Activated naive CD4-positive, alpha-beta T cell treated with Interleukin-2 at 50 U/mL for 16 hours (primary cell): ENCODE data around the gene FHIT.

Experiments used
- DNase-seq: peaks from one replicate; pipeline ENCODE4 v3.0.0-alpha.2; 2020

FHIT gene

DNA sequence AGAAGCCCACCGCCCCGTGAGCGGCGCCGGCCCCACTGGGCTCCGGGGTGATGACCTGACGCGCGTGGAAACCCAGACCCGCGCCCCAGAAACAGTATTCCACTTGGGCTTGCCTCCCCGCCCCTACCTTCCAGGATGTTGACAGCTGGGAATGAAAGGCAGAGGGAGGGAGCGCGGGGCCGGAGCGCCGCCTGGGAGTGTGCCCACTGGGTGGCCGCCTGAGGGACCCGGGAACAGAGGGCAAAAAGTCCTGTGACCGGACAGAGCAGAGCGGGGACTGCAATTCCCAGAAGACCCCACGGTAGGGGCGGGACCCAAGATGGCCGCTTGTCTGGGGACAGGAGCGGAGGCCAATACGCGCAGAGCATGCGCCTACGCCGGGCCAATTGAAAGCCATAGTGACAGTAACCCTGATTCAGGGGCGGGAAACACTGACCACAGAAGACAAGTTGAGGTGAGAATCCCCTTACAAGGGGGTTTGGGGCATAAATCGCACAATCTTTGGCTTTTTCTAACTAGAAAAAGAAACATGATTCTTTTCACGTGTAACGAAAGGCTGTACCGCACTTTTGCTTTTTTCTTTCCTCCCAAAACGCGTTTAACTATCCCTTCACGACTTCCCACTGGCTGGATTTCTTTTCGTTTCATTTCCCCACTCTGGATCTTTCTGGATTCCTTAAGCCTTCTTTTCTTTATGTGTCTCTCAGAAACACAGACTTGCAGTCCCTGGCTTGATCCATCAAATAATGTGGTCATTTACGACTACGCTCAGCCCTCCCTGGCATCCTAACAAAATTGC is at the start of gene FHIT:
TSS of gene FHIT (minus strand) at position 279 of the 799 bp plus-strand sequence.
- peak; percentile 93 for DNase-seq

DNA sequence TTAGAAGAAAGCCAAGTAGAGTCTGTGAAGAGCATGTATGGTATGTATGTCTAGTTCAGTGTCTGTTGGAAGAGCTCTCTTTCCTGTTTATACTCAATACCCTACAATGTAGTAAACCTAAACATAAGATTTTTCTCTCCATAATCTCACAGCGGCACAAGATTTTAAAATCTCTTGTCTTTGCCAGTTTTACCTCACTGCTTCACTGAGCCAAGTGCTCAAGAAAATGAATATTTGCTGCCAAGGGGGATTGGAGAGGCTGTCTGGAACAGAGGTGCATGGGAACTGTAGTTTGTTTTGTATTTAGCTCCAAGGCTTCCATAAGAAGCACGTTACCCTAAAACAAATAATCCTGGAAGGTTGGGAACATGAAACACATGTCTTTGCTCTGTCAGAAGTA is 49.5 kb upstream of the FHIT start:
- DNase-seq: no peak

DNA sequence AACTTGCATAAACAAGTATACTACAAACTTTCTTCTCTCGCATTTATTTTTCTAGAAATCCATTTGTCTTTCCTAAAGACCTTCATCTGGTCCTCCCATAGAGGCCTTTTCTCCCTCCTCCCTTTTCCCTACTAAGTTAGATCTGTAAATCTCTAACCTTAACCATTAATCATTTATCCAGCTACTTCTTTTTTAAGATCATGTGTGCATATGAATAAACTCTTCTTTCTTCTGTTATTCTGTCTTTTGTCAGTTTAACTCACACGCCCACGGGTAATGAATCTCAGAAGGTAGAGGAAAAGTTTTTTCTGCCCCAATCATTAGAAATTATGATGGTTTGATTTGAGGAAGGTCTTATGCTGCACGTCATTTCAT is 48.7 kb upstream of the FHIT start:
- no peak for DNase-seq

DNA sequence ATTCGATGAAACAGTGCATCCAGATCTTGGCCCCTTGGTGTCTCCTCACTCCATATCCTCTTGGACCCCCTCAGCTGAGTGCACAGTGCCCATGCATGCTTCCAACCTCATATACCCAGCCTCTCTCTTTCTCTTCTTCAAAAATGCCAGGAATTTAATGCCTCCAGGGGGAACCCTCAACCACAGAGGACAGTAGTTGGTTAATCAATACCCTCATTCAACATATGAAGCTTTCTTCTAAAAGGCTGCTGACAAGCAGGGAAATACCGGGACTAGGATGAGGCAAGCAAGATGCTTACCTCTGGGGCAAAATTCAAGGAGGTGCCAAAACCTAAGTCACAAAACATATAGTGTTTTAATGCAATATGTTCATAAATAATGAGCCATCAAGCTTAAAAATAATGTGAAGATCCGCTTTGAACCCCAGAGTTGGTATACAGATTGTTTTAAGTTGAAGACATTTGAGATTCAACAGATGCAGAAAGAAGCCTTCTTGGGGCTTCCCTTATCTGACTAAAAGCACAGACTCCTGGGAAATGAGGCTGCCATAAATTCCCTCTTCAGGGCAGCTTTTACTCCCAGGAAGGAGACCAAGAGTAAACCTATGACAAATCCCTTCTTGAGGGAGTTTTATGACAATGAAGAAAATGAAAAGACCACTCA is 48.2 kb upstream of the FHIT start:
- no peak for DNase-seq

DNA sequence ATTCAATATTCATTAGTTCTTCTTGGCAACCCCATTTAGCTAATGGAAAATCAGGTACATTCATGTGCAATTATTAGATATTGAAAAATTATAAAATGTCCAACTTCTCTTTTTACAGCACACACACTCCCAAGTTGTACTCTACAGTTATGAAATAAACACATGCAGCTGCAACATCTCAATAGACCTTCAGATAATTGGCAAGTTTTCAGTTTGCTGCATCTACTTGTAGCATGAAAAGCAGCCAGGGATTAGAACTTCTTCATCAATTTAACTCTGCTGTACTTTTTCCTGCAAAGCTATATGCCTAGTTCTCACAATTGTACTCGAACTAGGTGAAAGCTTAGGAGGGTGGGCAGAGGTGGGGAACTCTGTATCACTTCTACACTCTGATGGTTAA is 46.6 kb upstream of the FHIT start:
- DNase-seq: no peak

DNA sequence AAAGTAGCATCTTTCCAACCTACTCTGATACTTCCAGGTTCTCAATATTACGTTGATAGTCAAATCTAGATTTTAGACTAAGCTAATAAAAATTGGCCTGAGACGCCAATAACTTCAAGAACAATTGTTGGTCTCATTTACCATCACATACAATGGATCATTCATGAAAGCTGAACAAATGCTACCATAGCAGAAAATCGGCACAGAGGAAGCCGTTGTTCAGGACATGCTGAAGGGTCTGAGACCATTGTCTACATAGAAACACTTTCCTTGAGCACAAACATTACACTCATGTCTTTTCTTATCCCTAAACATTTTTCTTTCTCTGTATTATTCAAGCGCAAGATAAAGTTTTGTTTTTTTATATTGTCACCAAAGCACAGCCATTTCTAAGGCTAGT is 37.2 kb upstream of the FHIT start:
- DNase-seq: no peak

DNA sequence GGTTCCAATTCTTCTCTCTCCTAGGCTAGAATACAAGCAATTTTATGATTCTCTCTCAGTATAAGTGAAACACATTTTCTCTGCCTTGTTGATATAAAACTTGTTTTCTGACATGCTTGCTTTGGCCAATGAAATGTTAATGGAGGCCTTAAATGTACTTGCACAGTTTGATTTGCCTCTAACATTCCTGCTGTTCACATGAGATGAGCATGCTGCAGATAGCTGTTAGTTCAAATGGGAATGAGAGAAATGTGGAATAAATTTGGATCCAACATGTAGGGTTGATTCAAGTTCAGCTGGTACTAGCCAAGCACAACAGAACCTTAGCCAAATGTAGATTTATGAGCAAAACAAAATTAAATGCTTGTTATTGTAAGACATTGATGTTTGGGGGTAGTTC is 32.6 kb upstream of the FHIT start:
- DNase-seq: no peak

DNA sequence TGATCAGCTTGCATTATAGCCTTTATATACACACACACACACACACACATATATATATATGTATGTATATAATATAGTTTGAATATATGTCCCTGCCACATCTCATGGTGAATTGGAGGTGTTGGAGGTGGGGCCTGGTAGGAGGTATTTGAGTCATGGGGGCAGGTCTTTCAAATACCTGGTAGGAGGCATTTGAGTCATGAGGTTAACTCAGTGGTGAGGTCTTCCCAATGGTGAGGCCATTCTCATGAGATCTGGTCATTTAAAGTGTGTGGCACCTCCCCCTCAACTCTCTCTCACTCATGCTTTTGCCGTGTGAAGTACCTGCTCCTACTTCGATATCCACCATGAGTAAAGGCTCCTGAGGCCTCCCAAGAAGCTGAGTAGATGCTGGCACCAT is 27.5 kb upstream of the FHIT start:
- DNase-seq: no peak

DNA sequence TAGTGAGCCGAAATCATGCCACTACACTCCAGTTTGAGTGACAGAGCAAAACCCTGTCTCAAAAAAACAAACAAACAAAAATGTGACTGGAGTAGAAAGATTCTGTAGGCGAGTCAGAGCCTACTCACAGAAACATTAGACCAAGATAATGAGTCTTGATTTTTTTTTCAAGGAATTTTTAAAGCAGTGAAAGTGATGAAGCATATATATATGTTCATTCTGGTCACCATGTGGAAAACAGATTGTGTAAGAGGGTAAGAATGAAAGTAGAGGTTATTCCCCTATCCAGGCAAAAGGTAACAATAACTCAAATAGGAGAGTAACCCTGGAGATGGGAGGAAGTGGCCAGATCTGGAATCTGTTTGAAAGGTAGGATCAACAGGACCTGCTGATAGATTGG is 26.2 kb upstream of the FHIT start:
- no peak for DNase-seq

DNA sequence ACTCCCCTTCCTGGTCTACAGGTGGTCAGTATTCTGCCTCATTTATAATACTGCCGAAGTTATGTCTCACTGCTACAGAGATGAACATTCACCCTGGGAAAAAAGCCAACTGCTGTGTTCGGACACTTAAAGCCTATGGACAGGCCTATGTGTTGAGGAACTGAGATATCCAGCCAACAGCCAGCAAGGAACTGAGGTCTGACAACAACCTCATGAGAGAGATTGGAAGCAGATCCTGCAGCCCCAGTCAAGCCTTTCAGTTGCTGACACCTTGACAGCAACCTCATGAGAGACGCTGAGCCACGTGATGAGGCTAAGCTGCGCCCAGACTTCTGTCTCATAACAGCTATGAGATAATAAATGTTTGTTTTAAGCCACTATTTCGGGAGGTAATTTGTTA is 18.2 kb upstream of the FHIT start:
- no peak for DNase-seq

DNA sequence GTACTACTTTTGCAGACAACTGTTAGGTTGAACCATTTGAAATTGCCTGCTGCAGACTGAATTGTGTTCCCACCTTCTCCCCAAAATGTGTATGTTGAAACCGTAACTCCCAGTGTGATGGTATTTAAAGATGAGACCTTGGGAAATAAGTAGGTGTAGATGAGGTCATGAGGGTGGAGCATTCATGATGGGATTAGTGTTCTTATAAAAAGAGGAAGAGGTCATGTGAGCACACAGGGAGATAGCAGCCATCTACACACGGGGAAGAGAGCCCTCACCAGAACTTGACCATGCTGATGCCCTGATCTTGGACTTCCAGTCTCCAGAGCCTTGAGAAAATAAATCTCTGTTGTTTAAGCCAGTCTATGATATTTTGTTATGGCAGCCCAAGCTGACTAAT is 17.4 kb upstream of the FHIT start:
- DNase-seq: no peak

DNA sequence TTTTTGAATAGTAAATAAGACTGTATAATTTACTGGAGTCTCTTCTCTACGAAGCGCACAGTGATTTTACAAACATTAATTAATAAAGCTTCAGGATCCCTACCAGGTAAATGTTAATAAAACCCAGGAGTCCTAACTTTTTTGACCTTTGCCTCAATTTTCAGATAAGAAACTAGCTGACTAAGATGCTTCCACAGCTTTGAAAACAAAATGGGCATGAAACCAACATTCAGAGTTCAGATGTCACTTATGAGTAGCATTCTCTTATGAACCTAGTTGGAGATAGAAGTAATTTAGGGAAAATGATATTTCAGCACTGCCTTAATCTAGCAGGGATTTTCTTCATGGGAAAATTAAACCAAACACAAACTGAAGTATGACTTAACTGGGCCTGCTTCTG is 13.0 kb upstream of the FHIT start:
- DNase-seq: no peak

DNA sequence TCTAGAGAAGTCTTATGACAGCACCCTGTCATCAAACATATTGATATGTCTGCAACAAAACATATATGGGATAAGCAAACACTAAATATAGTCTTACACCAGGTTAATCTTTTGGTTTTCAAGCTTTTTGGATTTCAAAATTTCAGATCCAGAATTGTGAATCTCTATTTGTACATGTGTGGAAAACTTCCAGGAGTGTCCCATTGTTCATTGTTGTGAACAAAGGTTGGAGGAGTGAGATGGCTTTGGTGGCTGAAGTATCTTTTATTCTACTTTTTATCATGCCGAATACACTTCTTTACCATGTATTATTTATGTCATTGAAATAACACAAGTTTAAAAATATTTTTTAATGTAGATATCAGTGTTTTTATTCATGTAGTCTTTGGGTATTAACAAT is 5.9 kb upstream of the FHIT start:
- DNase-seq: no peak

DNA sequence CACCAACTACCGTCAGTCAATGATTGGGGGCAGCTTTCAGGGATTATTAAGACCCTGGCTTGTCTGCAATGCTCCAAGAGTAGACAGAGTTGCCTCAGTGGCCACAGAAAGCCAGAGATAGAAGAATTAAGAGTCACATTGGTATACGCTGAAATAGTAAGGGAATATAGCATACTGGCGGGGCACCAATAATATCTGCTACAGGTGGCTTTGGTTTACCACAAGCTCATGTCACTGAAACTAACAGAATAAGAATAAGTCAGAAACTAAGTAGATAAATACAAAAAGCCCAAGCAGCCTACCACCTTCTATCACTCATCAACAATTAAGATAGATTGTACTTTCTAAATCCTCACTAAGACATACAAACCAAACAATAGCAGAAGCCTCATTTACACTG is 2.5 kb upstream of the FHIT start:
- DNase-seq: no peak

DNA sequence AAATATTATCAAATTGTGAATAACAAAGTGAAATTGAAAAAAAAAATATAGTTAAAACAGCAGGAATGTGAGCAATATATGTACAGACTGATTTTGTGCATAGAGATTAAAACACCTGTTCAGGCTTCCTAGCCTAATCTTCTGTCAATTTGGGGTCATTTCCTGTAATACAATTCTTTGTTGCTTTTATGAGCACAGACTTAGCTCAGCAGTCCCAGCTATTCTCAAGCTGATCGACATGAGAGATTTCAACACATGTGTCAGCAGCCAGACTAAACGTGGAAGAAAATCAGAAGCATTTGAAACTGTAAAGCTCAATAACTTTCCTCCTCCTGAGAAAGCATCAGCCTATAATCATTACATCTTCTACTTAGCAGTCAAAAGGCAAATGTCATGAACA is 1.6 kb upstream of the FHIT start:
- DNase-seq: no peak

DNA sequence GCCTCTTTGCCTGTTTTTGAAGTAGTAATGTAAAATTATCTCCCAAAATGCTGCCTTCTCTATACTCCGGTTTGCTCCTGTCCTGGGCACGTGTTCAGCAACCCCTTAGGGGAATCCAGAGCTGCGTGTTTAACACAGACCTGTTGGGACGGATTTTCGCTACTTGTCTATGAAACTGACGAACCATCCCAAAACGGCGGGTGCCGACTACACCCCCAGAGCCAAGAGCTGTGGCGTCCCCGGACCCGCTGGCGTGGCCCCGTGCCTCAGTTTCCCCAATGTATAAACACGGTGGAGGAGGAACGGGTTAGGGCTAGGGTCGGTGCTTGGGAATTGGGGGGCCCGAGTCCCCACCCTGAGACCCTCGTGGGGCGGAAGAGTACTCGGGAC is 473 bp downstream of the FHIT start:
- peak; percentile 12 for DNase-seq

DNA sequence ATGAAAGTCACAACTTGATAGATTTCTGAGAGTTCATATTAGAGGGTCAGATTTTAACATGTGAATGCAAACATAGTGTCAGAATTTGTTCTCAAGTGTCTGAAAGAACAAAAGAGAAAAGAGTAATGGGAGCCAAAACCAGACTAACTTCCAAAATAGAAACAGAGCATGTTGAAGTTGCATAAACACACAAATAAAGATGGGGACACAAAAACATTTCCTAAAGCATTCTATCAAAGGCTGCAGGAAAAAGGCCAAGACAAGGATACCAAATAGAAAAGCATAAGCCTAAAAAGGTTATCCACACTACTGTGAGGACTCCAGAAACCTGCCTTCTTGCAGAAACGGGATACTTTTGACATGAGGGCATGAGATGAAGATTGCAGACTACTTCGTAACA is 2.8 kb downstream of the FHIT start:
- DNase-seq: no peak

DNA sequence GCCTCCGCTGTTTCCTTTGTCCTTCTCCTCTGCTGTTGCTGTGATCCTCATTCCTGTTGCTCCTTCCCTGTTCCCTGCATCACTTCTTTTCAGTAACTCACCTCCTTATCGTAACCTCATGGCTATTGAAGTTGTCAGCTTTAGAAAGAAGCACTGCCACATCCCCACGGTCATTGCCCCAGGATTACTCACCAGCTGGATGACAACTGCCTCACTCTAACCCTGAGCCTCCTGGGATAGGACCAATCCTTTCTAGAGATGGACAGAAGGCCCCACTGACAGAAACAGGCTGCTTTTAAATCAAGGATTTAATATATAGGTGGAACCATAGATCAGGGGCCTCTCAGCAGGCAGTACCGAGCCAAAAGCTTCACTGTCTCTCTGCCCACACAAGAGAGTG is 4.1 kb downstream of the FHIT start:
- DNase-seq: no peak

DNA sequence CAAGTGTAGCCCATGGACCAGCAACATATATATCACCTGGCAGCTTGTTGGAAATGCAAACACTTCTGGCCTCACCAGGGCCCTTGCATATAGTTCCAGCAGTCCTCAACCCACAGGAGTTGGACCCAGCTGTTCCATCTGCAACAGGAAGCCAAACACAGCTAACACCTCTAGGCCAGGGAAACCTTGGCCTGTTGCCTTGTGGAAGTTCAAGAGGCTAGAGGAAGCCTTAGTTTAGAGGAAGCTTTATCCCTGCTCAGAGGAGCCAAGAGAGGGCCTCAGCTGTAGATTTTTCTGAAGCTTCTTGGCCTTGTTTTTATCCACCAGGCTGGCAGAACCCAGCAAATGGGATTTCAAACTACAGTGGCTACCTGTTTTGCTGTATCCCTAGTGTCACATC is 11.4 kb downstream of the FHIT start:
- no peak for DNase-seq

DNA sequence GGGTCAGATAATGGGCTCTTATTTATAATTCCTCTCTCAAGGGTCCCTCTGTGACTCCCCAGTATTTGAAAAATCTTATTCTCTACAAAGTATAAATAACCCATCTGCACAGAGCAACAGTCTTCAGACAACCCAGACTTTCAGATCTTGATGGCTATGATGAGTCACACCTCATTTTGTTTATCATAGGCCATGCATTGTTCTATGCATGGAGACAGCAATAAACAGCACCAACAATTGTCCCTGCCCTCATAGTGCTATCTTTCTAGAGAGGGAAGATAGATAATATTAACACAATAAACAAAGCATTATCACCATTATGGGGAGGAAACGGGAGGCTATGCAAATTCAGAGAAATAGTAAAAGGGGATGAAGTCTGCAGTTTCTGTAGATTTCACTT is 13.4 kb downstream of the FHIT start:
- DNase-seq: no peak

DNA sequence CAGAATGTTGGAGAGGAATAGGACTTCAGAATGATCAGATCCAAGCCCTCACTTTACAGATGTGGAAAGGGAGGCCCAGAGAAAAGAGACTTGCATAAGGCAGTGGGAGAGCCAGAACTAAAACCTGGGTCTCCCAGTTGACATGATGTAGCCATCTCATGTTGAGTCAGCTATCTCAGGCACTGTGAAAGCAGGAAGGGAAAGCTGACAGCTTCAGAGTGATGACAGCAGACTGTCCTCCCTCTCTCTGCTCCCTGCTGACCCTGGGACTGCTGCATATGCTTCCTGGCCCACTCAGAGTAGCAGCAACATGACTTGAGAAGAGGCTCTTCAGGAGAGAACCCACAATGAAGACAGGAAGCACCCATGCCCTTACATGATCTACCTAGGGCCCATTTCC is 14.7 kb downstream of the FHIT start:
- no peak for DNase-seq

DNA sequence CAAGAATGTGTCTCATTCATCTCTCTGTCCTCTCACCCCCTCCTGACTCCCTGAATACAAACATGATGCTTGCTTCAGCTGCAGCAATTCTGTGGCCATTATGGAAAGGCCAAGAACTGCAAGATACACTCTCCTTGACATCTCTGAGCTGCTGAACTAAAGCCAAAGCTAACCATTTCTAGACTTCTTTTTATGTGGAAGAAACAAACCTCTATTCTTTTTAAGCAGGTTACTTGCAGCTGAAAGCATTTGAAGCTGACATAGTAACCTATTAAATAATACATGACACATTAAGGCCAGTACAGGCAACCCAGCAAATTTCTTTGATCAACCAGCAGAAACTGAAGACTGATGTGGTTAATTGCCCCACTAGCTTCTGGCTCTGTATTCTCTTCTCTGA is 17.5 kb downstream of the FHIT start:
- DNase-seq: no peak

DNA sequence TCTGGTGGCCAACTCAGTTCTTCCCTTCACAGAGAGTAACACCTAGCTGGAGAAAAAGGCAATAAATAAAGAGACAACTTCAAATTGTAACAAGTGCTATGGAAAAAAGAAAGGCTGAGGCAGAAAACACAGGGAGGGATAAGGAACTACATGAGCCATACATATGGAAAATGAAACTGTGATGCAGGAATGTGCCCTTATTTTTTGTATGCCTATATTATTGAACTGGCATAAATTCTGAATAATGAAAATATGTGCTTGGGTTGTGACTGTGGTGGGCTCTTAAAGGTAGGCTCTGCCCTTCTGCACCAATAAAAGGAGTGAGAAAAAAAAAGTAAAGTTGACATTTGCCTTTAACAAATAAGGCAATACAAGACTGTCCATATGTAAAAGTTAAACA is 19.6 kb downstream of the FHIT start:
- DNase-seq: no peak

DNA sequence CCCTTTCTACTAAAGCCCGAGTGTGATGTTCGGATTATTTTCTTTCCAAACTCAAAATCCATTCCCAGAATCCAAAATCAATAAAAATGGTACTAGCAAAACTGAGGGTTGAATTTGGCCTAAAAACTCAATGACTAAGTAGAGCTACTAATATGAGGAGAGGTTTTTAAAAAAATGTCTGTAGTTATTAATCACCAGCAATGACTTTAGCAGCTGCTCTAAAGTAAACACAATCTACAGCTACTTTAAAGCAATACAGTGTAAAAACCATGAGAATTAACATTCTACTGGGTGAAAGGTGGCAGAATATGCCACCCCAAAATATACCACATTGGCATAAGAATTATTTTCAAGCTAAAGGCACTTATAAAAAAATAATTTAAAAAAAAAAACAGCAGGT is 23.5 kb downstream of the FHIT start:
- no peak for DNase-seq

DNA sequence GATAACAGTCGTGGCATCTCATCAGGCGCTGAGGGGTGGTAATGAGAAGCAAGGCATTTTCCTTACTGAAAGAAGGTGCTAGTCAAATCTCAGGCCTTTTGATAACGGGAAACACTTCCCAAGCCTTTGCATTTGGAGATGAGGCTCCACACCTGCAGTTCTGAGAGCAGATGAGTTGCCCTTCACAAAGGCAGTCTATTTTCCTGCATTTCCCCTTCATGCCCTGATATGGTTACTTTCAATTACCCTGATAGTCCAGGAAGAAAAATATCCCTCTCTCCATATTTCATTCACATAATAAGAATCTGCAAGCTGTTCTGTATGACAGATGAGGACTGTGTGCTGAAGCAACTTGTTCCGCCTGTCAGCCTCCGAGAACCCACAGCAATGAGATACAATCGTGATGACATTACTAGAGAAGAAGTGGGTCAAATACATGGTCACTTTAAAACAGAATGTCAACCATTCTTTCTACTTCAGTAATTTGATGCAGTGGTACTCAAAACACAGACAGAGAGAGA is 25.0 kb downstream of the FHIT start:
- no peak for DNase-seq
